ENCODE measurements around the gene ITGA1.
"Not testable (repeated sequence)": the region's sequence is repeated elsewhere in the genome, so short reads cannot be mapped to it uniquely, and the experiment has no call there.

Gene ITGA1

GRCh38 chr5:52800394-52801213 lies 12.9 kb downstream of the ITGA1 start:
- peak; percentile 20 to 45 (median 33) for DNase-seq (ENCODE audit: low read depth in 2 of 3, low spot score in 2 of 3)

GRCh38 chr5:52801329-52801728 lies 13.6 kb downstream of the ITGA1 start:
- no peak for DNase-seq (ENCODE audit: low read depth in 2 of 3, low spot score in 2 of 3)

- DNase-seq (ENCODE audit: low read depth in 2 of 3, low spot score in 2 of 3), result no peak
These were observed 14.7 kb downstream of the ITGA1 start for GRCh38 chr5:52802272-52802973.

- DNase-seq (ENCODE audit: low read depth in 2 of 3, low spot score in 2 of 3), result no peak
These were observed 15.2 kb downstream of the ITGA1 start for GRCh38 chr5:52802974-52803336.

GRCh38 chr5:52804387-52804791 lies 16.7 kb downstream of the ITGA1 start:
- no peak for DNase-seq (ENCODE audit: low read depth in 2 of 3, low spot score in 2 of 3)

- no peak for DNase-seq (ENCODE audit: low read depth in 2 of 3, low spot score in 2 of 3)
These were observed 17.3 kb downstream of the ITGA1 start for GRCh38 chr5:52804981-52805380.

GRCh38 chr5:52805615-52806014 lies 17.9 kb downstream of the ITGA1 start:
- DNase-seq (ENCODE audit: low read depth in 2 of 3, low spot score in 2 of 3), result no peak

GRCh38 chr5:52807037-52807436 lies 19.3 kb downstream of the ITGA1 start:
- no peak for DNase-seq (ENCODE audit: low read depth in 2 of 3, low spot score in 2 of 3)

- DNase-seq (ENCODE audit: low read depth in 2 of 3, low spot score in 2 of 3), result no peak
These were observed 20.0 kb downstream of the ITGA1 start for GRCh38 chr5:52807723-52808122.

- DNase-seq (ENCODE audit: low read depth in 2 of 3, low spot score in 2 of 3), result no peak
These were observed 20.7 kb downstream of the ITGA1 start for GRCh38 chr5:52808316-52808901.

GRCh38 chr5:52809884-52810283 lies 22.2 kb downstream of the ITGA1 start:
- no peak for DNase-seq (ENCODE audit: low read depth in 2 of 3, low spot score in 2 of 3)

- DNase-seq (ENCODE audit: low read depth in 2 of 3, low spot score in 2 of 3), result no peak
These were observed 22.7 kb downstream of the ITGA1 start for GRCh38 chr5:52810426-52810825.

- DNase-seq (ENCODE audit: low read depth in 2 of 3, low spot score in 2 of 3), result no peak
These were observed 23.5 kb downstream of the ITGA1 start for GRCh38 chr5:52811067-52811749.

- DNase-seq (ENCODE audit: low read depth in 2 of 3, low spot score in 2 of 3), result no peak
These were observed 26.8 kb downstream of the ITGA1 start for GRCh38 chr5:52814352-52815148.

- no peak for DNase-seq (ENCODE audit: low read depth in 2 of 3, low spot score in 2 of 3)
These were observed 30.1 kb downstream of the ITGA1 start for GRCh38 chr5:52817818-52818217.

GRCh38 chr5:52818360-52818759 lies 30.6 kb downstream of the ITGA1 start:
- no peak for DNase-seq (ENCODE audit: low read depth in 2 of 3, low spot score in 2 of 3)

- not testable (repeated sequence) for DNase-seq (ENCODE audit: low read depth in 2 of 3, low spot score in 2 of 3)
These were observed 31.1 kb downstream of the ITGA1 start for GRCh38 chr5:52818807-52819206.

- no peak for DNase-seq (ENCODE audit: low read depth in 2 of 3, low spot score in 2 of 3)
These were observed 34.2 kb downstream of the ITGA1 start for GRCh38 chr5:52821901-52822300.

- no peak for DNase-seq (ENCODE audit: low read depth in 2 of 3, low spot score in 2 of 3)
These were observed 34.7 kb downstream of the ITGA1 start for GRCh38 chr5:52822437-52822836.

GRCh38 chr5:52824827-52825226 lies 37.1 kb downstream of the ITGA1 start:
- no peak for DNase-seq (ENCODE audit: low read depth in 2 of 3, low spot score in 2 of 3)

- DNase-seq (ENCODE audit: low read depth in 2 of 3, low spot score in 2 of 3), result no peak
These were observed 38.1 kb downstream of the ITGA1 start for GRCh38 chr5:52825826-52826225.
